ENCODE data around the gene SLC38A6. TPM values are rescaled to one million over a fixed set of nuclear protein-coding genes. Genes with fewer than 3 reads are reported as not detected.
A peak's percentile ranks its signal among the peaks of the same experiment; 100 is the strongest.

Gene SLC38A6
- total RNA-seq, result 36.3 TPM

- peak; percentile 93 for DNase-seq
Measured at GRCh38 chr14:60980811-60981632, at the start of gene SLC38A6, which contains the start of gene TRMT5. Gene SLC38A6, plus strand, starts transcription at chr14:60981245. Its CDS starts 33 bp downstream, at chr14:60981278. Gene TRMT5, minus strand, starts transcription at chr14:60981079. Its CDS starts 106 bp downstream, at chr14:60980973.

- DNase-seq, result no peak
Measured at GRCh38 chr14:60933920-60934655, 47.0 kb upstream of the SLC38A6 start.

- DNase-seq, result peak; percentile 9
Measured at GRCh38 chr14:60935319-60935718, 45.7 kb upstream of the SLC38A6 start.

GRCh38 chr14:60943637-60944032 is 37.4 kb upstream of the SLC38A6 start:
- DNase-seq, result no peak

- DNase-seq, result no peak
Measured at GRCh38 chr14:60944204-60944603, 36.8 kb upstream of the SLC38A6 start.

- no peak for DNase-seq
Measured at GRCh38 chr14:60945984-60946383, 35.1 kb upstream of the SLC38A6 start.

- no peak for DNase-seq
Measured at GRCh38 chr14:60946773-60947172, 34.3 kb upstream of the SLC38A6 start.

GRCh38 chr14:60951776-60952435 is 29.1 kb upstream of the SLC38A6 start:
- no peak for DNase-seq

- DNase-seq, result no peak
Measured at GRCh38 chr14:60956202-60956601, 24.8 kb upstream of the SLC38A6 start.

- no peak for DNase-seq
Measured at GRCh38 chr14:60956632-60957031, 24.4 kb upstream of the SLC38A6 start.

GRCh38 chr14:60958146-60958545 is 22.9 kb upstream of the SLC38A6 start:
- DNase-seq, result no peak

- no peak for DNase-seq
Measured at GRCh38 chr14:60963761-60964160, 17.3 kb upstream of the SLC38A6 start.

- DNase-seq, result no peak
Measured at GRCh38 chr14:60964904-60965303, 16.1 kb upstream of the SLC38A6 start.

GRCh38 chr14:60965402-60965801 is 15.6 kb upstream of the SLC38A6 start:
- DNase-seq, result no peak

GRCh38 chr14:60968099-60968498 is 12.9 kb upstream of the SLC38A6 start:
- DNase-seq, result no peak

GRCh38 chr14:60968671-60969070 is 12.4 kb upstream of the SLC38A6 start:
- DNase-seq, result no peak

- no peak for DNase-seq
Measured at GRCh38 chr14:60970146-60970545, 10.9 kb upstream of the SLC38A6 start.

- DNase-seq, result no peak
Measured at GRCh38 chr14:60971271-60971670, 9.8 kb upstream of the SLC38A6 start.

GRCh38 chr14:60972295-60972694 is 8.8 kb upstream of the SLC38A6 start:
- DNase-seq, result no peak

- no peak for DNase-seq
Measured at GRCh38 chr14:60973070-60973469, 8.0 kb upstream of the SLC38A6 start.

- DNase-seq, result no peak
Measured at GRCh38 chr14:60974090-60974651, 6.9 kb upstream of the SLC38A6 start.

- no peak for DNase-seq
Measured at GRCh38 chr14:60975551-60975950, 5.5 kb upstream of the SLC38A6 start.

- no peak for DNase-seq
Measured at GRCh38 chr14:60977847-60978246, 3.2 kb upstream of the SLC38A6 start.

Data from skin of body (tissue), 2 donors.